GM23248 (cell line): ENCODE measurements around the gene AK9. TPM values are rescaled to one million over a fixed set of nuclear protein-coding genes. Genes with fewer than 3 reads are reported as not detected.
"Not testable (repeated sequence)": the region's sequence is repeated elsewhere in the genome, so short reads cannot be mapped to it uniquely, and the experiment has no call there.

Source experiments
- DNase-seq: peaks from one replicate; pipeline ENCODE4 v3.0.0-alpha.2; 2015
- H2AFZ ChIP-seq: fragments of 200-600 bp; sonication (generic); 2 replicates; pipeline ENCODE4 v1.6.1; 2016; ENCODE audit warnings: antibody characterized with exemption
- H3F3A ChIP-seq: fragments of 200-600 bp; sonication (generic); 2 replicates; pipeline ENCODE4 v1.6.1; 2016; ENCODE audit warnings: mild to moderate bottlenecking, antibody characterized with exemption, mixed run types; ENCODE audit not compliant: insufficient read depth
- H3K27ac ChIP-seq: fragments of 200-600 bp; sonication (generic); 2 replicates; pipeline ENCODE4 v1.5.1; 2016; ENCODE audit warnings: mild to moderate bottlenecking
- H3K27me3 ChIP-seq: fragments of 200-600 bp; sonication (generic); replicated peaks from 2 replicates; pipeline ENCODE4 v1.6.1; 2016; ENCODE audit warnings: mild to moderate bottlenecking; ENCODE audit not compliant: insufficient read depth
- H3K36me3 ChIP-seq: fragments of 200-600 bp; sonication (generic); 2 replicates; pipeline ENCODE4 v1.6.1; 2016; ENCODE audit warnings: low read depth, mild to moderate bottlenecking
- H3K4me1 ChIP-seq: fragments of 200-600 bp; sonication (generic); 2 replicates; pipeline ENCODE4 v1.6.1; 2016; ENCODE audit warnings: mild to moderate bottlenecking; ENCODE audit not compliant: insufficient read depth
- H3K4me2 ChIP-seq: fragments of 200-600 bp; sonication (generic); one replicate; pipeline ENCODE4 v1.6.1; 2016; ENCODE audit warnings: mild to moderate bottlenecking; ENCODE audit not compliant: unreplicated experiment
- H3K4me3 ChIP-seq: fragments of 200-600 bp; sonication (generic); 2 replicates; pipeline ENCODE4 v1.5.1; 2016; ENCODE audit warnings: mild to moderate bottlenecking
- H3K79me2 ChIP-seq: fragments of 200-600 bp; sonication (generic); 2 replicates; pipeline ENCODE4 v1.6.1; 2016; ENCODE audit warnings: mild to moderate bottlenecking; ENCODE audit not compliant: insufficient read depth
- H3K9ac ChIP-seq: fragments of 200-600 bp; sonication (generic); 2 replicates; pipeline ENCODE4 v1.6.1; 2016; ENCODE audit warnings: mild to moderate bottlenecking
- H3K9me2 ChIP-seq: fragments of 200-600 bp; sonication (generic); 2 replicates; pipeline ENCODE4 v1.6.1; 2016; ENCODE audit warnings: mixed run types, mild to moderate bottlenecking, moderate library complexity; ENCODE audit not compliant: insufficient read depth
- H3K9me3 ChIP-seq: fragments of 200-600 bp; sonication (generic); one replicate; pipeline ENCODE4 v1.6.1; 2017; ENCODE audit warnings: low read depth
- H4K20me1 ChIP-seq: fragments of 200-600 bp; sonication (generic); 2 replicates; pipeline ENCODE4 v1.6.0; 2016; ENCODE audit not compliant: insufficient read depth
- EZH2 ChIP-seq: fragments of 200-600 bp; sonication (generic); IDR thresholded peaks from 2 replicates; pipeline ENCODE4 v1.6.1; 2018; ENCODE audit warnings: antibody characterized with exemption, mild to moderate bottlenecking; ENCODE audit not compliant: insufficient read depth, poor library complexity, severe bottlenecking
- EZH2phosphoT487 ChIP-seq: fragments of 200-600 bp; sonication (generic); IDR thresholded peaks from 2 replicates; pipeline ENCODE4 v1.6.1; 2018; ENCODE audit warnings: antibody characterized with exemption, moderate library complexity, mild to moderate bottlenecking, low read depth; ENCODE audit not compliant: insufficient read depth
- WGBS, 2 experiments: methylation state at CpG; one replicate each; pipeline ENCODE4 v1.1.6; 2015 to 2017; ENCODE audit warnings: low lambda C conversion rate in 2 of 2, low coverage in 1 of 2; ENCODE audit errors: missing lambda C conversion rate in 2 of 2; 5-methylcytosine and 5-hydroxymethylcytosine counted together
- in situ Hi-C: fragments of 300-500 bp; cut with MboI; formaldehyde crosslinking; loops from 2 replicates; pipeline ENCODE4 v1.15.0; 2020
- polyA plus RNA-seq: library from polyadenylated mRNA; unstranded; fragments of >200 nt; fragmentation: Nextera tagmentation; extraction: Ambion mirVana; gene quantifications from 2 replicates; pipeline ENCODE4 v1.2.1, GENCODE V29; 2016
- total RNA-seq: library from RNA; depleted of rRNA; stranded (reverse); fragments of >200 nt; shearing (Covaris generic); gene quantifications from 2 replicates; pipeline ENCODE4 v1.2.3, GENCODE V29; 2014

AK9 gene
- total and polyA plus RNA-seq, 2 experiments from 2014 or later: 3.6 to 7.2 TPM

DNA sequence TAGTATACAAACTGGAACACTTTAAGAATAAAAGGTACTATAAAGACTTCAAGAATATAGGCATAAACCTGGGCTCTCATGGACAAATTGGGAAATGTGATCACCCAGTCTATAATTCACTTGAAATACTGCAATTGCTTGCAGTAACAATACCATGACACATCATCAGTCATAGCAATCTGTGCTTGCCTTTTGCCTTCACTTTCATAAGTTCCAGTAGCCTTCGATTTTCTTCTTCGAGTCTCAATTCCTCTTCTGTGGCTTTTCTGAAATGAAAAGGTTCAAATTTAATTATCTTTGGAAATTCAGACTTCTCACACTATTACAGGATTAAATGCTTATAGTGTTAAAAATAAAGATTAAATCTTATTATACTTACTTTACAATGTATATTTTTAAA is 111.6 kb downstream of the AK9 start:
- Histone ChIP-seq H3K4me3 (no peak overlapping the region), H3K27me3 (no peaks in the 10 kb centered on the region), H3K9me2 (no peaks in the 10 kb centered on the region), H3K9me3 (no peaks in the 10 kb centered on the region), H2AFZ (no peak overlapping the region), H3F3A (no peaks in the 10 kb centered on the region), H3K79me2 (no peaks in the 10 kb centered on the region), H4K20me1 (no peaks in the 10 kb centered on the region), H3K27ac (no peak overlapping the region), H3K9ac (no peak overlapping the region), H3K4me2 (no peak overlapping the region), H3K36me3 (no peaks in the 10 kb centered on the region), H3K4me1 (no peaks in the 10 kb centered on the region)
- WGBS, 2 experiments: 95 to 98% methylated on average over 2 of the region's 2 CpGs
- peak; percentile 14 for DNase-seq
- in situ Hi-C loops: no loop called here
- TF ChIP-seq EZH2phosphoT487 (no peak), EZH2 (no peak)

DNA sequence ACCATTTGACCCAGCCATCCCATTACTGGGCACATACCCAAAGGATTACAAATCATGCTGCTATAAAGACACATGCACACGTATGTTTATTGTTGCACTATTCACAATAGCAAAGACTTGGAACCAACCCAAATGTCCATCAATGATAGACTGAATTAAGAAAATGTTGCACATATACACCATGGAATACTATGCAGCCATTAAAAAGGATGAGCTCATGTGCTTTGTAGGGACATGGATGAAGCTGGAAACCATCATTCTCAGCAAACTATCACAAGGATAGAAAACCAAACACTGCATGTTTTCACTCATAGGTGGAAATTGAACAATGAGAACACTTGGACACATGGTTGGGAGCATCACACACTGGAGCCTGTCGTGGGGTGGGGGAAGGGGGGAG is 121.1 kb downstream of the AK9 start:
- H3F3A ChIP-seq, H2AFZ ChIP-seq, H3K4me2 ChIP-seq, H3K36me3 ChIP-seq, H4K20me1 ChIP-seq, H3K9ac ChIP-seq, in situ Hi-C loops, H3K27ac ChIP-seq, H3K9me2 ChIP-seq, H3K4me3 ChIP-seq, DNase-seq, H3K4me1 ChIP-seq, H3K79me2 ChIP-seq, H3K9me3 ChIP-seq, H3K27me3 ChIP-seq: not testable (repeated sequence)
- WGBS, 2 experiments: 35 to 48% methylated on average over 2 of the region's 2 CpGs

DNA sequence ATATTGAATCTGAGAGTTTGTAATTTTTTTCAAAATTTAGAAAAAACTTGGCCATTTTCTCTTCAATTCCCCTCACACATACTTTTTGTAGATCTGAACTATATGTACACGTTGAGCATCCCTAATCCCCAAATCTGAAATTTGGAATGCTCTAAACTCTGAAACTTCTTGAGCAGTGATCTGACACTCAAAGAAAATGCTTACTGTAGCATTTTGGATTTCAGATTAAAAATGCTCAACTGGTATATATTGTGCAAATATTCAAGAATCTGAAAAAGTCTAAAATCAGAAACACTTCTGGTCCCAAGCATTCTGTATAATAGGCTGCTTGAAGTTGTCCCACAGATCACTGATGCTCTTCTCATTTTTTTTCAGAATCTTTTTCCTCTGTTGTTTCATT is 129.2 kb downstream of the AK9 start:
- Histone ChIP-seq H3F3A (no peaks in the 10 kb centered on the region), H3K27me3 (no peaks in the 10 kb centered on the region), H3K36me3 (no peaks in the 10 kb centered on the region), H2AFZ (no peak overlapping the region), H3K9me3 (no peaks in the 10 kb centered on the region), H4K20me1 (no peaks in the 10 kb centered on the region), H3K79me2 (no peaks in the 10 kb centered on the region), H3K9me2 (no peaks in the 10 kb centered on the region), H3K4me1 (no peaks in the 10 kb centered on the region), H3K4me3 (no peak overlapping the region), H3K9ac (no peak overlapping the region), H3K4me2 (no peak overlapping the region), H3K27ac (no peak overlapping the region)
- in situ Hi-C loops: no loop called here
- TF ChIP-seq EZH2 (no peak), EZH2phosphoT487 (no peak)
- 59 to 62% methylated on average over 1 of the region's 1 CpG for WGBS, 2 experiments
- DNase-seq: no peak

DNA sequence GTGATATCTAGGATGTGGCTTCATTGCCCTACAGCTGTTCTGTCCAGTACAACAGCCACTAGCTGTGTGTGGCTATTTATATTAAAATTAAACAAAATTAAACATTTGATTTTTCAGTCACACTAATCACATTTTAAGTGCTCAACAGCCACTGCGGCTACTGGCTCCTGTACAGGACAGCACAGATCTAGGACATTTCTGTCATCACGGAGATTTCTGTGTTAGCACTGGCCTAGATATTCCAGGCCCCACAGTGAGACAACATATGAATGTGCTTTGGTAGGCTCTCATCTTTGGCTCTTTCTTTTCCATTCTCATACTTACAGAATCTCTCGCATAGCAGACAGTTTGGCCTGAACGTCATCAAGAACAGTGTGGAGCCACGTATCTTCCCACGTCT is 159.6 kb downstream of the AK9 start:
- Histone ChIP-seq H3K9me3 (no peaks in the 10 kb centered on the region), H3K4me3 (no peak overlapping the region), H4K20me1 (no peaks in the 10 kb centered on the region), H3K4me1 (no peaks in the 10 kb centered on the region), H3K36me3 (no peaks in the 10 kb centered on the region), H3F3A (no peaks in the 10 kb centered on the region), H3K27ac (no peak overlapping the region), H3K4me2 (no peak overlapping the region), H3K79me2 (no peaks in the 10 kb centered on the region), H3K27me3 (no peaks in the 10 kb centered on the region), H3K9me2 (no peaks in the 10 kb centered on the region), H3K9ac (no peak overlapping the region), H2AFZ (no peak overlapping the region)
- WGBS, 2 experiments: 50 to 59% methylated on average over 6 of the region's 6 CpGs
- no peak for DNase-seq
- in situ Hi-C loops: no loop called here
- no peak for TF ChIP-seq EZH2
- TF ChIP-seq EZH2phosphoT487: no peak

DNA sequence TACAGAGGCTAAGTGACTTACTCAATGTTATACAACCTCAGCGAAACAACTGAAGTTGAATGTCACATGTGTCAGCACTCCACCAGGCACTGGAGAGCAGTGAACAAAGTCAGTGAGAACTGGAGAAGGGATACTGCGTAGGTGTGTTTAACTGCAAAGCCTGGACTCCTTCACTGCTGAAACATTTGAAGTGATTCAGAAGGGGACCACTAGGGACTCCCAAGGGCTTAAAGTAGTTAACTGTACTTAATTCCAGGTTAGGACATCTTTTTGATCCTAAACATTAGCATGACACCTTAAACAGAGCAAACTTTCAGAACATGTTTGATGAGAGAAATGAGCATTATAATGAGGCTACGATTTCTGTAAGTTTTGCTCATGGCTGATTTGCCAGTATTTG is 163.0 kb downstream of the AK9 start:
- no peaks in the 10 kb centered on the region for H3K36me3 ChIP-seq
- in situ Hi-C loops: loop anchor here (10.0 kb wide), 3 partner anchors 167 to 867 kb away; partner anchors contain the start of genes AK9 and FIG4

More for the DNA sequence above, 163.0 kb downstream of the AK9 start:
- DNase-seq: peak; percentile 18
- Histone ChIP-seq H3K4me3 (no peak overlapping the region), H3K4me2 (no peak overlapping the region), H3K27ac (no peak overlapping the region), H3K9ac (no peak overlapping the region), H3K9me2 (no peaks in the 10 kb centered on the region), H3K9me3 (no peaks in the 10 kb centered on the region), H3K27me3 (no peaks in the 10 kb centered on the region), H3K79me2 (no peaks in the 10 kb centered on the region), H3K4me1 (peaks cover 11% of the 10 kb centered on the region), H2AFZ (no peak overlapping the region), H3F3A (peaks cover 8% of the 10 kb centered on the region), H4K20me1 (no peaks in the 10 kb centered on the region)
- WGBS, 2 experiments: 80 to 86% methylated on average over 3 of the region's 3 CpGs
- no peak for TF ChIP-seq EZH2phosphoT487
- no peak for TF ChIP-seq EZH2
